Activated CD8-positive, alpha-beta memory T cell treated with anti-CD3 and anti-CD28 coated beads, Interleukin-2, amount 50 U/mL, for 1 hour (primary cell): ENCODE data around the gene CCSER1.
"Not testable (repeated sequence)": the region's sequence is repeated elsewhere in the genome, so short reads cannot be mapped to it uniquely, and the experiment has no call there.

Experiments
- DNase-seq: peaks from one replicate; pipeline ENCODE4 v3.0.0-alpha.2; 2020; ENCODE audit errors: extremely low read depth

Gene CCSER1

DNA sequence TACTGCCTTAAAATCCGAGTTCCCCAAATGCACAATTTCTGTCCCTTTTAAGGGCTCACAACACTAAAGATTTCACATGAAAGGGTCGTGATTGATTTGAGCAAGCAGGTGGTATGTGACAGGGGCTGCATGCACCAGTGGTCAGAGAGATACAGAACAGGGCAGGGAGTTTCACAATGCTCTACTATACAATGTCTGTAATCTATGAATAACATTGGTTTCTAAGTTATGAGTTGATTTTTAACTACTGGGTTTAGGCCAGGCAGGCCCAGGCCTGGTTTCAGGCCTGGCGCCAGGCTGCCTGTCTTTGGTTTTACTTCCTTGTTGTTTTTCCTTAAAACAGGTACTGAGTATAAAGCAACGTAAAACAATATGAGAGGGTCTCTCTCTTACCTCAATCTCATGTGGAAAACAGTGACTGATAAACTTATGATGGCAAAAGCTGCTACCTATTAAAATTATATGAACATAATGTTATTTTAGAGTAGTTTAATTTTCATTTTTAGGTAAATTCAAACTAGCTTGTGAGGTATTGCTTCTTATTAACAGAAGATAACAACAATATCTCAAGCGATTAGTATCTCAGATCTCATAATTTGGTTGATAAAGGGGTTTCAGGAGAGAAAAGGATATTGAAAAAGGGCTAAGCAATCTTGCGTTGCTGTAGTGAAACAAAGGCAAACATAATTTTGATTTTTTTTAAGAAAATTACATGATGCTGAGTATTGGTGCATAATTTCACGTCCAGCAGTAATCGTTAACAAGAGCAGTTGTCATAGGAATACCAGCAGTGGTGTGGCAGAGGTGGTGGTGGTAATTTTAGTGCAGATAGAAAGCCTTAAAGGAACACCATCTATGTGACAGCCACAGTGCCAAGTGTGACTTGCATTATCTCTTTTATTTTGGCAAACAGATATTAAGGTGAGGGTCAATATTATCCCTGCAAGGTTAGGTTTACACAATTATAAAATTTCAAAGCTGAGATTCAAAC is 1232.1 kb downstream of the CCSER1 start:
- DNase-seq = no peak

DNA sequence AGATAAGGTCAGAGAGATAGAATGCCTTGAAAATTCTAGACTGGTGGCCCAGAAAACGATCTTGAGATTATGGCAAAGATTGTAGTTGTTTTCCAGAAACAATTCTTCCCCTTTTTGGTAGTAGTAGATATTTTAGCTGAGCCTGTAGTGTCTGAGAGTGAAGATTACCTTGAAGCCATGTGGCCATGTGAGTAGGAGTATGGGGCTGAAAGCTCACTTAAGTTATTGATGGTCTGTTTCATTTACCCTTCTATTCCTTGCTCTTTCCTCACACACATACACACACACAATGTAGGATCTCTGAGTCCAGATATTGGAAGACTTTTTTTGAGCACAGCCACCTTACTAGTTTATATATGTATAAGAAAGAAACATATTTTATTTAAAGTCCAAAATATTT is 1234.9 kb downstream of the CCSER1 start:
- no peak for DNase-seq

DNA sequence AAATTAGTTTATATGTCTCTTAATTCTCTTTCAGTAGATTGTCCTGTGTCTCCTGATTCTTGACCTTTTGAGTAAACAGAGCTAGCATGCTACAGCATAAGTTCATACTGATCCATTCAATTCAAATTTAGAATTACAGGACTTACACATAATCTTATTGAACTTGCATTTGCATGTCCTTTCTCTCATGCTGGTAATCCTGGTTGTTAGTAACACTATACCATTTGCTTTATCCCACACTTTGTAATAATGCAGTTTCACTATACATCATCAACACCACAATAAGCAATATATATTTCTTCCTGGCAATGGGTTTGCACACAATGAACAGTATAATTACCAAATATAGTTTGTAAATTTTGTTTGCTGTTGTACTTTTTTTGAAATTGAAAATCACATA is 1239.4 kb downstream of the CCSER1 start:
- no peak for DNase-seq

DNA sequence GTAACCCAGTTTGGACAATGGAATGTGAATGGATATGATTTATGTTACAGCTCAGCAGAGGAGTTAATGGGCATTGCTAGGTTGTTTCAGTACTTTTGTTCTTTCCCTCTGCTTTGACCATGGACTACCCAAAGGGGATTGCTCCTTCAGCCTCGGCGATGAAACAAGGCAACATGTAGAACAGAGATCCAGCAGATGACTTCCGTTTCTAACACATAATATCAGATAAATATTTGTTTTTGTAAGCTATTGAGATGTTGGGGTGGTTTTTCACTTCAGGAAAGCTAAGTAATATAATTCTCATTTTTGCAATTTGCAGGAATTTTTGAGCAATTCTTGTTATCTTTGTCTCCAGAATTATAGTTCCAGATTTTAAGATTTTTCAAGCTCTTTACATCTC is 1241.9 kb downstream of the CCSER1 start:
- no peak for DNase-seq

DNA sequence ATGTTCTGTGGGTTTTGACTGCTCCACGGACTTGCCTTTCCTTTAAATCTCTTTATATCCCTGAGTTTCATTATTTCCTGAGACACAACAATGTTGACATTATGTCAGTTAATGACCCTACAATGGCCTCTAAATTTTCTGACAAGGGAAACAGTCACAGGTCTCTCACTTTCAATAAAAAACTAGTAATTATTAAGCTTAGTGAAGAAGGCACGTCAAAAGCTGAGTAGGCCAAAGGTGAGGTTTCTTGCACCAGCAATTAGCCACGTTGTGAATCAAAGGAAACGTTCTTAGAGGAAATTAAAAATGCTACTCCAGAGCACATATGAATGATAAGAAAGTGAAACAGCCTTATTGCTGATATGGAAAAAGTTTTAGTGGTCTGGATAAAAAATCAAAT is 1246.4 kb downstream of the CCSER1 start:
- no peak for DNase-seq

DNA sequence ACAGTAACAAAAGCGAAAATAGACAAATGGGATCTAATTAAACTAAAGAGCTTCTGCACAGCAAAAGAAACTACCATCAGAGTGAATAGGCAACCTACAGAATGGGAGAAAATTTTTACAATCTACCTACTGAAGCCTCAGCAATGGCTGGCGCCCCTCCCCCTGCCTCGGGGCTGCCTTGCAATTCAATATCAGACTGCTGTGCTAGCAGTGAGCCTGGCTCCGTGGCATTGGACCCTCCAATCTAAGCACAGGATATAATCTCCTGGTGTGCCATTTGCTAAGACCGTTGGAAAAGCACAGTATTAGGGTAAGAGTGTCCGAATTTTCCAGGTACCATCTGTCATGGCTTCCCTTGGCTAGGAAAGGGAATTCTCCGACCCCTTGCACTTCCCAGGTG is 1278.2 kb downstream of the CCSER1 start:
- not testable (repeated sequence) for DNase-seq

DNA sequence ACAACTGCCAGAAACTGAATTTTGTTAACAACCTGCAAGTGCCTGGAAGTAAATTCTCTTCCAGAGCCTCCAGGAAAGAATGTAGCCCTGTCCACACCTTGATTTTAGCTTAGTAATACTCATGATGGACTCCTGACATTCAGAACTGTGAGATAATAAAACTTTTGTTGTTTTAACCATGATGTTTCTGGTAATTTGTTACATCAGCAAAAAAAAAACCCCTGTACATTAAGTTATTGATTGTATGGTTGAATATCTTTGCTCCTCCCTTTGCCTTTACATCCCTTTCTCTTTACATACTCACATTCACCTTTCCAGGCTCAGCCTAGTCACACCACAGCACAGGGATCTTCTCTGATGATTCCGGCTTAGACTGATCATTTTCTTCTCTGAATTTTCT is 1294.8 kb downstream of the CCSER1 start:
- no peak for DNase-seq

DNA sequence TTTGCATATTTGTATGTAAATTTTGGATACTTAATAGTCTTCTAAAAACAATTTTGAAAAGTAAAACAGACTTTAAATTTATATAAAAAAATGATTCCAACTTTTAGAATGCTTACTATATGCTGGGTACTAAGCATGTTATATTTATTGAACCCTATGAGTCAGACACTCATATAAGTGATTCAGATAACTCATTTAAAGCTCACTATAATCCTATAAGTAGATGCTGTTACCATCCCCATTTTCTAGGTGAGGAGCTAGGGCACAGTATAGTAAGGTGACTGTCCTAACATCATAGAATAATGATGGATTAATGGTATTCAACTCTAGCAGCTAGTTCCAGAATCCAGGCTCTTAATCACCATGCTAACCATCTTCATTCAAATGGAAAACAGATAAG is 1299.5 kb downstream of the CCSER1 start:
- no peak for DNase-seq

DNA sequence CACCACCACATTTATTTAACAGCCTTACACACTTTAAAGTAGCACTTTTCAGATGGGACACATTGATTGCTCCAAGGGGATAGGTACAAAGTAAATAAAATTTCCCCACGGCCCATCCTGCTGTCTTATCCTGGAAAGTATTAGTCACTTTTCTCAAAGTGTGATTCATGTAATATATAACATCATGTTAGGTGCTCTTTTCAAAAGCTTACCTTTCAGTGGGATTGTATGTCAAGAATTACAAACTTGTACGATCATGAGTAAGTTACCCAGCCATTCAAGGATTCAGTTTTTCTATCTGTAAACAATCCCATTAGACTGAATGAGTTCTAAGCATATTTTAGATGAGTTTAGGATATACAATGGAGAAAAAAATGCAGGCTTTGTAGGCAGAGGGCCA is 1300.0 kb downstream of the CCSER1 start:
- no peak for DNase-seq

DNA sequence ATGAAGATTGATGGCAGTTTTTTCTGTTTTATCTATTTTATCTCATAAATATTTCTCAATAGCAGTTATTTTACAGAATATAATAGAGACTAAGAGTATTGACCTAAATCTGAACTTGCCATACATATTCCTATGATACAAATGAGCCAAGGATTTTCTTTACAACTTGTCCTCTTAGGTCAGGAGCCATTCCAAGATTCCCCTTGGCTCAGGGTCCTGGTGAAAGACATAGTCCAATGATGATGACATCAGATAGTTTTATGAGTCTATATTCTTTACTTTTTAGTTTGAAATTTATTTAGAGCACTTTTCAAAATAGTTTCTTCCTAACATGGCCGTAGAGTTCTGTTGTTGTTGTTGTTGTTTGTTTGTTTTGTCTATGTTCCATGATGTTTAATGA is 1307.4 kb downstream of the CCSER1 start:
- no peak for DNase-seq

DNA sequence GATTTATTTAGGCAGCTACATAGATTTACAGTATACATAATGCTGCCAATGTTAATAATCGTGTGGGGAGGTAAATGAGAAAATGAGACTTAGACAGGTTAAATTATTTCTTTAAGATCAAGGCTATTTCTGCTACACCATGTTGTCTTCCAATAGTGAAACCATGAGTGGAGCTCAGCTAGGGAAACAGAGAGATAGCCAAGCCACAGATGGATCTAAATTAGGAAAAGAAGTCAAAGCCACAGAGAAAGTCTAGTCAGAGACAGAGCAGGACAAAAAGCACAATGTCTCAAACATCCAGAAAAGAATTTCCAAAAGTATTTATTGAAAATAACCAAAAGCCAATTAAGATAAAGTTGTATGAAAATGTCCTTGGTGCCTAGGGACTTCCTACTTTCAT is 1309.4 kb downstream of the CCSER1 start:
- no peak for DNase-seq

DNA sequence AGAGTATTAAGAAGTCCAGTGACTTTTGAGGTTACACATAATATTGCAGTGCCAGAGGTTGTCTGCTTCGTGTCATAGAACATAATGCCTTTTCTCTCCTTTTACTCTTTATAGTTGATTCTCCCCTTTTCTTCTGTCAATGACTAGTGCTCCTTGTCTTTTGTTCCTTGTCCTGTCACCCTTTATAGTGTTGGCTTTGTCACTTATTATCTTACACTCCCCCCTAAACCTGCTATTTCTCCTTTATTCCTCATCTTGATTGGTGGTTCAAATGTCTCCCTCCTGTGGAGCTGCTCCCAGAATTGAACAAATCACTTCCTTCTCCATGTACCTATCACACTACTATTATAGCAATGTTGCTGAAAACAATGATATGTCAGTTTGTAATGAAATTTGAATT is 1320.0 kb downstream of the CCSER1 start:
- no peak for DNase-seq

DNA sequence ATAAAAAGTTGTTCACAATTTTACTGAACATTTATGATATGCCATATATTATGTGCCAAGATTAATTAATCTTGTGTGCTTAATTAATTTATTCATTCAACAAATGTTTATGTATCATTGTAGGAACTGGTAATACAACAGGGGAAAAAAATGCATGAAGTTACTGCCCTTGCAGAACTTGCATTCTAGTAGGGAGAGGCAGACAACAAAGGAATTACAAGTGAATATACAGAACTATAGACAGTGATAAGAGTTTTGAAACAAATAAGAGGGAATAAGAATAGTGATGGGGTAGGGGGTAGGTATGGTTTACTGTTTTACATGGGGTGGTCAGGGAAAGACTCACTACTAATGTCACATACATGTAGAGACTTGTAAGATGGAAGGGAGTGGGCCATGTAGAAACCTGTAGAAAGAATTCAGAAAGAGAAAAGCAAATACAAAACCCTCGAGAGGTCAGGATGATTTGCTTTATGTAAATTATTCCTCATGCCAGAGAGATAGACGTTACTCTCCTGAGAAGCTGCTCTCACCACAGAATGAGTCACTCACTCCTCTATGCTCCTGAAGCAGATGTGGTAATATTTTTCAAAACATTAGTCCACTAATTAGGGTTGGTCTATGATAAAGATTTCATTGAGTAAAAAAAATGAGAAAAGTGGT is 1321.6 kb downstream of the CCSER1 start:
- DNase-seq = no peak

DNA sequence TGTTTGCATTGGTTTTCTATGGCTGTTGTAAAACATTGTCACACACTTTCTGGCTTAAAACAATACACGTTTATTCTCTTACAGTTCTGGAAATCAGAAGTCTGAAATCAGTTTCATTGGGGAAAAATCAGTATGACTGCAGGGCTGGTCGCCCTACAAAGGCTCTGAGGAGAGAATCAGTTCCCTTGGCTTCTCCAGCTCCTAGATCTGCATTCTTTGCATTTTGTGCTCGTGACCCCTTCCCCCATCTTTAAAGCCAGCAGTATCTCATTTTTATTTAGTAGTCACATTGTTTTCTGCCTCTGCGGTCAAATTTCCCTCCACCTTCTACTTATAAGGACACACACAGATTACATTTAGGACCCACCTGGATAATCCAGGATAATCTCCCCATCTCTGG is 1326.9 kb downstream of the CCSER1 start:
- DNase-seq = no peak

DNA sequence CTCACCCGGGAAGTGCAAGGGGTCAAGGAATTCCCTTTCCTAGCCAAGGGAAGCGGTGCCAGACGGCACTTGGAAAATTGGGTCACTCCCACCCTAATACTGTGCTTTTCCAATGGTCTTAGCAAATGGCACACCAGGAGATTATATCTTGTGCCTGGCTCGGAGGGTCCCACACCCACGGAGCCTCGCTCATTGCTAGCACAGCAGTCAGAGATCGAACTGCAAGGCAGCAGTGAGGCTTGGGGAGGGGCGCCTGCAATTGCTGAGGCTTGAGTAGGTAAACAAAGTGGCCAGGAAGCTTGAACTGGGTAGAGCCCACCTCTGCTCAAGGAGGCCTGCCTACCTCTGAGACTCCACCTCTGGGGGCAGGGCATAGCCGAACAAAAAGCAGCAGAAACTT is 1335.4 kb downstream of the CCSER1 start:
- DNase-seq = not testable (repeated sequence)

DNA sequence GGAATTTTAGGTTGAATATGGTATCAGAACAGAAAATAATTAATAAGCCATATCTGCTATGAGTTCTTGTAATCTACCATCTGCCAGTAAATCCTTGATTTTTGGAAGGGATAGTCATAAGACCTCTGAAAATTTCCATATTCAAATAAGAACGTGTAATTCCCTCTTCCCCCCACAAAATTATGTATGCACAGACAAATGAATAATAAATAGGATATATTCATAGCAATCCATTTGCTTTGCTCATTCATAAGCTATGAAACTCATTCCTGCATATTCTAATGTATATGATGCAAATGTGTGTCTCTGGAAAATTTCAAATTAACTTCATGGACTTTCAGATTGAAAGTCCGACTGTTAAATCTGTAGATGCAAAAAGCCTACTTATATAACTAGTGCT is 1343.5 kb downstream of the CCSER1 start:
- no peak for DNase-seq

DNA sequence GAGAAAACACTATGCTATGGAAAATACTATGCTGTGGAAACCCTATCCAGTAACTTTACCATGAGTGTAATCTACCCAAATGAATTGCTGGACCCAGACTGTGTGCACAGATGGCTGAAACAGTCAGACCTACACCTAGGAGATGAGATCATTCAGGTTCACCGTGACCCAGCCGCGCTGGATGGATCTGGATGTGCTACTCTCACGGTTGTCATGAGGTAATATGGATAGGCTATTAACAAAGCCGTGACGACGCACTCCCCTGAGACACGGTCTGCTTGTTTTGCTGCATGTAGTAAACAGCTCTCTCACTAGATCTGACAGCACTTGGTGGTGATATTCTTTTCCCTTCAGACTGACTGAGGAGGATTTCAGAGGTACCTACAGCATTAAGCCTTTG is 1344.1 kb downstream of the CCSER1 start:
- no peak for DNase-seq

DNA sequence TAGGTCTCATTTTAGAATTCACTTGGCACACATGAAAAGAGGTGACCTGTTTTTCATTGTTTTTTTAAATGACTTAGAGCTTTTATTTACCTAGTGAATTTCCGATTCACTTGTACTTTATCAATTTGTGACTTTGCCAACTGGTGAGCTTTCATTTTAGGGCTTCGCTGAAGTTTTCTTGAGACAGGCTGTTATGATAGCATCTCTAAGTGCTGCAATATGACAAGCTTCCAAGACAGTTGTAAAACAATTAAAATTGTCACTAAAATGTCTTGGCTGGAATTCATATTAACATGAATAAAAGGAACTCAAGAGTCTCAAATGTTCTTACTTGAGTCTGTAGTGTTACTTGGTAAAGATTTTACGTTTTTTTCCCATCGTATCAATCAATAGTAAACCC is 1344.9 kb downstream of the CCSER1 start:
- DNase-seq = no peak

DNA sequence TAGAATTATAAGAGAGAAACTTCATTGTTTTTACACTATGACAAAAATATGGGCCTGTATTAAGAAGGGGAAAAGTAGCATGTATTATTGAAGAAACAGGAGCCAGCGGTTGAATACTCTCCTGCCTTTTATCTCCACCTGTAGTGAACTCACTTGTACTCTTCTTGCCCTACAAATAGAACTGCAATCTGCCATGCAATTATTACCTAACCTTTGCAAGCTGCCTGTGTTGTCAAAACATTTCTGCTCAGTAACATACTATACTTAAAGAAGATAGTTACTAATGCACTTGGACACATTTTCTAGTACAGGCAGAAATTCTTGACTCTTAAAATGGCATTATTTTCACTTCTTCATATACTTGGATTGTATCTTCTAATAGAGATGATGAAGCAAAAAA is 1358.2 kb downstream of the CCSER1 start:
- no peak for DNase-seq

DNA sequence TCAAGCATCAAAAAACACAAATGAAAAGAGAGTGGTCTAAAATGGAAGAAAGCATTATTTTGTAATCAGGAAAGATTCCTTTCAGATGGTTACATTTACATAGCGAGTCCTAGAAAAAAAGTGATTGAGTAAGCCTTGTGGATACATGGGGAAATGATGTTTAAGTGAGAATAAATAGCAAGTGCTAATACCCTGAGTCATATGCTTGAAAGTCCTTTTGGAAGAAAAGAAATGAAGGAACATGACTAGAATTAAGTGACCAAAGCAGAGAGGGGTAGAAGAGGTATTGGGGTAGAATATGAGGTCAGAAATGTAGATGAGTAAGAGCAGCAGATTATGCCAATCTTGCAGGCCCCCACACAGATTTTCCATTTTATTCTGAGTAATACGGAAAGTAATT is 1361.8 kb downstream of the CCSER1 start:
- DNase-seq = no peak

DNA sequence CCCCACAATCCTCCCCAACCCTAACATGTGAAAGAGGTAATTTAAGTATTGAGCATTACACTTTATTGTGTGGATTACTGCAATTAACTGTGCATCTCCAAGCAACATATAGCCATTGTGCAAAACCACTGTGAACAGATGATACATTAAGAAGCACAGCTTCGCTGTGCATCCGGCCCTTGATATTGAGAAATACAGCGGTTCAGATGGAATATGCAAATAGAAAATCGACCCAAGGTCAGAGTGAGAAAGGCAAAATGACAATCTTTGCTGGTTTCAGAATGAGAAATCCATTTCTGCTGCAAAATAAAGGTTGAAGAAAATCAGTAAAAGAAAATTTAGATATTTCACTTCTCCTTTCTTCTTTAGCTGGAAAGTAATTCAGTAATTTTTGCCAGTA is 1370.7 kb downstream of the CCSER1 start:
- no peak for DNase-seq

DNA sequence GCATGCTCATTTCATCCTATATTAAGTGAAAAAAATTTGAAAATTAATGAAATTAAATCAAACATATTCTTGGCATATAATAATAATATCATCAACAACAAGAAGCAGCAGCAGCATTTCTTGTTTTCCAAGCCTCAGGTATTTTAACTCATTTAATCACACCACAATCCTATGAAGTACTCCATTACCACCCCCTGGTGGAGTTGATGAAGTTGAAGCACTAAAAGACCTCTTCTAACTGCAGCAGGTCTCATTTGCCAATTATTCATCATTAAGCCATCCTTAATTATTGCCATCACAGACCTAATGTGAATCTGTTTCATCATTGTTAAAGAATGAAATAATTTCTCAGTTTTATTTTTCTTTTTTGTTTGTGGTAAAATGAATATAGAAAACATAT is 1375.2 kb downstream of the CCSER1 start:
- DNase-seq = no peak

DNA sequence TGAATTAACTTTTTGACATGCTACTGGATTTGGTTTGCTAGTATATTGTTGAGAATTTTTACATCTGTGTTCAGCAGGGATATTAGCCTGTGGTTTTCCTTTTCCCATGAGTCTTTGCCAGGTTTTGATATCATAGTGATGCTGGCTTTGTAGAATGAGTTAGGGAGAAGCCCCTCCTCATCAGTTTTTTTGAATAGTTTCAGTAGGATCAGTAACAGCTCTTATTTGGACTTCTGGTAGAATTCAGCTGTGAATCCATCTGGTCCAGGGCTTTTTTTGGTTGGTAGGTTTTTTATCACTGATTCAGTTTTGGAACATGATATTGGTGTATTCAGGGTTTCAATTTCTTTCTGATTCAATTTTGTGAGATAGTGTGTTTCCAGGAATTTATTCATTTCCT is 1386.1 kb downstream of the CCSER1 start:
- no peak for DNase-seq
